Measurements from ENCODE around the gene MAPK12. TPM values are rescaled to one million over a fixed set of nuclear protein-coding genes. Genes with fewer than 3 reads are reported as not detected.

MAPK12 gene
- total and polyA plus RNA-seq, 9 of the 15 experiments (the other 6 are each of a cell fraction or from before 2014, with no cell fraction given) = 0.79 to 71.5 (median 32.8) TPM

DNA sequence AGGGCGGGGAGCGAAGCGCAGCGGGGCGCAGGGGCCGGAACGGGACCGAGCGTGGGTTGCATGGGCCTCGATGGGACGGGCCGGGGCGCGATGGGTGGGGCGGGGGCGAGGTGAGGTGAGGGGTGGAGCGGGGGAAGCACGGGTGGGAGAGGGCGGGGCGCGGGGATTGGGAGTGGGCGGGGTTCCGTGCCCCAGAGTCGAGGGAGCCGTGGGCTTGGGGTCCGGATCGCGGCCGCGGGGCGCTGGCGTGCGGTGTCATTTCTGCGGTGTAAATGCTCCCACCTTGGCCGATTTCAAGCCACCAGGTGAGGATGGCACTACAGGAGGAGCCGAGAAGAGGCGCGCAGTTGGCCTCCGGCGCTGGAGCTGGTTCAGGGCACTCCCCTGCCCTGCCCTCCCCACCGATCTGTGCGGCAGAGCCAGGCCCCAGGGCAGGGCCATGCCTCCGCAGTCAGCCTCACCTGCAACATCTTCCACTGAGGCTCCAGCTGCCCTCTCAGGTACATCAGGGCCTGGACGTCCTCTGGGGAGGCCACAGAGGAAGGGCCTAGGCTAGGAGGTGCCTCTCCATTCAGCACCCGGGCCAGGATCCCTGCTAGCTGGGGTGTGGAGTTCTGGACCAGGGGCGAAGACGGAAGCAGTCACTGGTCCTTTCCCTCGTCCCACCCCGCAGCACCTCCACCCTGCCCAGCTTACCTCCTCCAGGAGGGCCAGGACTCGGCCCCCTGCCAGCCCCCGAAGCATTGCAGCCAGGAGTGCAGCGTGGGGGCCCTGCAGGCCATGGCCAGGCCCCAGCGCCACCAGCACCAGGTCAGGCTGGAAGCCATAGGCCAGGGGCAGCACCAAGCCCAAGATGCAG, 16.0 kb downstream of the MAPK12 start (continued):
- TF ChIP-seq CHD4 (IDR thresholded peaks at IDR 0.05; ENCODE audit: insufficient read depth, insufficient replicate concordance, low read depth, low read length, poor library complexity, severe bottlenecking) (no peak), CHD1 (IDR thresholded peaks at IDR 0.05; ENCODE audit: low read length) (no peak), SREBF2 (CRISPR knock-in tag; IDR thresholded peaks at IDR 0.05) (no peak), KLF10 (CRISPR knock-in tag; IDR thresholded peaks at IDR 0.05) (no peak), TCF7L2 (IDR thresholded peaks at IDR 0.05; ENCODE audit: low read depth, low read length) (no peak), LEF1 (IDR thresholded peaks at IDR 0.05) (no peak), SMARCB1 (IDR thresholded peaks at IDR 0.05; ENCODE audit: insufficient read length, low read depth) (no peak), FOXA3 (CRISPR knock-in tag; conservative IDR thresholded peaks at IDR 0.05 in 1 of 2, IDR thresholded peaks at IDR 0.05 in 1 of 2) (no peak), HDAC6 (IDR thresholded peaks at IDR 0.05; ENCODE audit: low read depth, low read length) (no peak)
- TF ChIP-seq, protein P1, sequence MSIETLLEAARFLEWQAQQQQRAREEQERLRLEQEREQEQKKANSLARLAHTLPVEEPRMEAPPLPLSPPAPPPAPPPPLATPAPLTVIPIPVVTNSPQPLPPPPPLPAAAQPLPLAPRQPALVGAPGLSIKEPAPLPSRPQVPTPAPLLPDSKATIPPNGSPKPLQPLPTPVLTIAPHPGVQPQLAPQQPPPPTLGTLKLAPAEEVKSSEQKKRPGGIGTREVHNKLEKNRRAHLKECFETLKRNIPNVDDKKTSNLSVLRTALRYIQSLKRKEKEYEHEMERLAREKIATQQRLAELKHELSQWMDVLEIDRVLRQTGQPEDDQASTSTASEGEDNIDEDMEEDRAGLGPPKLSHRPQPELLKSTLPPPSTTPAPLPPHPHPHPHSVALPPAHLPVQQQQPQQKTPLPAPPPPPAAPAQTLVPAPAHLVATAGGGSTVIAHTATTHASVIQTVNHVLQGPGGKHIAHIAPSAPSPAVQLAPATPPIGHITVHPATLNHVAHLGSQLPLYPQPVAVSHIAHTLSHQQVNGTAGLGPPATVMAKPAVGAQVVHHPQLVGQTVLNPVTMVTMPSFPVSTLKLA (conservative IDR thresholded peaks at IDR 0.05) = peak; percentile 3 to 47; a peak in 1 of 4 replicates
- TF ChIP-seq, protein P2, sequence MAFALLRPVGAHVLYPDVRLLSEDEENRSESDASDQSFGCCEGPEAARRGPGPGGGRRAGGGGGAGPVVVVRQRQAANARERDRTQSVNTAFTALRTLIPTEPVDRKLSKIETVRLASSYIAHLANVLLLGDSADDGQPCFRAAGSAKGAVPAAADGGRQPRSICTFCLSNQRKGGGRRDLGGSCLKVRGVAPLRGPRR (CRISPR knock-in tag; IDR thresholded peaks at IDR 0.05) = no peak
- TF ChIP-seq, protein P3, sequence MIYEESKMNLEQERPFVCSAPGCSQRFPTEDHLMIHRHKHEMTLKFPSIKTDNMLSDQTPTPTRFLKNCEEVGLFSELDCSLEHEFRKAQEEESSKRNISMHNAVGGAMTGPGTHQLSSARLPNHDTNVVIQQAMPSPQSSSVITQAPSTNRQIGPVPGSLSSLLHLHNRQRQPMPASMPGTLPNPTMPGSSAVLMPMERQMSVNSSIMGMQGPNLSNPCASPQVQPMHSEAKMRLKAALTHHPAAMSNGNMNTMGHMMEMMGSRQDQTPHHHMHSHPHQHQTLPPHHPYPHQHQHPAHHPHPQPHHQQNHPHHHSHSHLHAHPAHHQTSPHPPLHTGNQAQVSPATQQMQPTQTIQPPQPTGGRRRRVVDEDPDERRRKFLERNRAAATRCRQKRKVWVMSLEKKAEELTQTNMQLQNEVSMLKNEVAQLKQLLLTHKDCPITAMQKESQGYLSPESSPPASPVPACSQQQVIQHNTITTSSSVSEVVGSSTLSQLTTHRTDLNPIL (CRISPR knock-in tag; IDR thresholded peaks at IDR 0.05) = no peak
